GM12801 (cell line): ENCODE results near the gene NAV3.

ENCODE experiments used
- TF ChIP-seq, protein P1 (sequence below): IDR thresholded peaks from one replicate; pipeline ENCODE4 v1.5.1; 2011; ENCODE audit warnings: control low read depth; ENCODE audit not compliant: insufficient read length; ENCODE audit errors: extremely low read depth

The NAV3 gene

DNA sequence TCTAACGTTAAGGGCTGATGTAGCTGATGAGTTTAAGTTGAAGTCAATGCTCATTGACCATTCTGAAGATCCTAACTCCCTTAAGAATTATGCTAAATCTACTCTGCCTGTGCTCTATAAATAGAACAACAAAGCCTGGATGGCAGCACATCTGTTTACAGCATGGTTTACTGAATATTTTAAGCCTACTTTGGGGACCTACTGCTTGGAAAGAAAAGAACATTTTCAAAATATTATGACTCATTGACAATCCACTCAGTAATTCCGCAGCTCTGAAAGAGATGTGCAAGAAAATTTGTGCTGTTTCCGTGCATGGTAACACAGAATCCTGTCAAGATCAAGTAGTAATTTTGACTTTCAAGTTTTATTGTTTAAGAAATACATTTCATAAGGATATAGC, 35.0 kb upstream of the NAV3 start:
- TF ChIP-seq, protein P1, sequence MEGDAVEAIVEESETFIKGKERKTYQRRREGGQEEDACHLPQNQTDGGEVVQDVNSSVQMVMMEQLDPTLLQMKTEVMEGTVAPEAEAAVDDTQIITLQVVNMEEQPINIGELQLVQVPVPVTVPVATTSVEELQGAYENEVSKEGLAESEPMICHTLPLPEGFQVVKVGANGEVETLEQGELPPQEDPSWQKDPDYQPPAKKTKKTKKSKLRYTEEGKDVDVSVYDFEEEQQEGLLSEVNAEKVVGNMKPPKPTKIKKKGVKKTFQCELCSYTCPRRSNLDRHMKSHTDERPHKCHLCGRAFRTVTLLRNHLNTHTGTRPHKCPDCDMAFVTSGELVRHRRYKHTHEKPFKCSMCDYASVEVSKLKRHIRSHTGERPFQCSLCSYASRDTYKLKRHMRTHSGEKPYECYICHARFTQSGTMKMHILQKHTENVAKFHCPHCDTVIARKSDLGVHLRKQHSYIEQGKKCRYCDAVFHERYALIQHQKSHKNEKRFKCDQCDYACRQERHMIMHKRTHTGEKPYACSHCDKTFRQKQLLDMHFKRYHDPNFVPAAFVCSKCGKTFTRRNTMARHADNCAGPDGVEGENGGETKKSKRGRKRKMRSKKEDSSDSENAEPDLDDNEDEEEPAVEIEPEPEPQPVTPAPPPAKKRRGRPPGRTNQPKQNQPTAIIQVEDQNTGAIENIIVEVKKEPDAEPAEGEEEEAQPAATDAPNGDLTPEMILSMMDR, result no peak

DNA sequence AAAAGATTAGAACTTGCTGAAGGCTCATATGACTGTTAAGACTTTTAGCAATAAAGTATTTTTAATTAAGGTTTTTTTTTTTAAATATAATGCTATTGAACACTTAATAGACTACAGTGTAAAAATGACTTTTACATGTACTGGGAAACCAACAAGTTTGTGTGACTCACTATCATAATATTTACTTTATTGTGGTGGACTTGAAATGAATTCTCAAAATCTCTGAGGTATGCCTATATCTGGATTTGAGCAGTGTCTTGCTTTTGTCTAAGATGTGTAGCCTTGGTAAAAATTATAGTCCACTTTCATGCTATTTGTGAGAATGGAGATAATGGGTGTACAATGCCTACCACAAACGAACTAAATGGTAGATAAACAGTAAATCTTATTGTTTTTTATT, 33.9 kb upstream of the NAV3 start:
- TF ChIP-seq, protein P1, result no peak

DNA sequence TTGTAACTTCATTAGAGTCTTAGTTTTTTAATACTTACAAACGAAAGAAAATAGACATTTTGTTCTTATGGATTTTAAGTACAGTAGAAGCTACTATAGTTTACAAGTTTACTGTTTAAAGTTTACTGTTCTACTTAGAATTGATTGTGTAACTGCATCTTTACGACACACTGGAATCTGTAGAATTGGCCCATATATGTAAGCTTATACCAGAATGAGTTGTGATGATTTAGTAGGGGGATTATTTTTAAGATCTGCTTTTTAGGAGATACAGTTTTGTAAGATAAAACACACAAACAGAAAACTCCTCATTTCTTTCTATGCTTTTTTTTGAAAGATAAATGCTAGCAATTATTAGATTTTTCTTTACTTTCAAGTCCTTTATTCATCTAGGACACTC, 30.2 kb upstream of the NAV3 start:
- TF ChIP-seq, protein P1, result no peak

DNA sequence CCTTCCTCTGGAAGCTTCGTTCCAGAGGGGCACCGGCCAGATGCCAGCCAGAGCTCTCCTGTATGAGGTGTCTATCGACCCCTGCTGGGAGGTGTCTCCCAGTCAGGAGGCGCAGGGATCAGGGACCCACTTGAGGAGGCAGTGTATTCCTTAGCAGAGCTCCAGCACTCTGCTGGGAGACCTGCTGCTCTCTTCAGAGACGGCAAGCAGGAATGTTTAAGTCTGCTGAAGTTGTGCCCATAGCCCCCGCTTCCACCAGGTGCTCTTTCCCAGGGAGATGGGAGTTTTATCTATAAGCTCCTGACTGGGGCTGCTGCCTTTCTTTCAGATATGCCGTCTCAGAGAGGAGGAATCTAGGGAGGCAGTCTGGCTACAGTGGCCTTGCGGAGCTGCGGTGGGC, 22.2 kb upstream of the NAV3 start:
- TF ChIP-seq, protein P1, result no peak

DNA sequence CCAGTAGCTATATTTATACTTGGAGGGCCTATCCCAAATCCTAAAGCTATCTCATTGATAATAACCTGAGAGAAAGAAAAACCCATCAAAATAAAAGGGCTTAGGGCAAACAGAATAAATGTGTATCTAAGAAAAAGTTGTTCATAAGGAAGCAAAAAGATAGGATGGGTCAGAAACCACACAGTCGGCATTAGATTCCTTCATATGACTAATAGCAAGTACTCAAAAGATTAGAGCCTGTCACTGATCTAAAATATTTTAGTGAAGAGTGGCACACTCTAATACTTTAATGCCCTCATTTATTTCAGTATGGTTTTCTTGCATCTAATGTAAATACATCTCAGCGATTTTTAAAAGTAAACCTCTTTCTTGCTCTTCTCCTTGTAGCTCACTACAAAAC, 17.1 kb upstream of the NAV3 start:
- TF ChIP-seq, protein P1, result no peak

DNA sequence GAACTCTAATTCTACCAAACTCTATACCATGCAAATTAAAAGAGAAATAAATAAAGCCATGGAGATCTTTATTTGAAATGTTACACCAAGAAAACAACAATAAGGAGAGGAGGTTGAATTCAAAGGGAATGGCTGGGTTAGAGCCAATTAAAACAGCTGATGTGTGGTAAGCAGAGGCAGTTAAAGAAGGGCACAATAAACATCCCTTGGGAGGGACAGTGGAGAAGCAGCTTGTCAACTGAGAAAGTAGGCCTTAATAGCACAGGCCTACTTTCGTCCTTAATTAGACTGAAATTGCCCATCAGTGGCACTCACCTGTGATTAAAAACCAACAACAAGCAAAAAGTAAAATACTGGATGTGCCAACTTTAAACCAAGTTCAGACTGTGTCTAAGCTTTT, 16.3 kb upstream of the NAV3 start:
- TF ChIP-seq, protein P1, result no peak

DNA sequence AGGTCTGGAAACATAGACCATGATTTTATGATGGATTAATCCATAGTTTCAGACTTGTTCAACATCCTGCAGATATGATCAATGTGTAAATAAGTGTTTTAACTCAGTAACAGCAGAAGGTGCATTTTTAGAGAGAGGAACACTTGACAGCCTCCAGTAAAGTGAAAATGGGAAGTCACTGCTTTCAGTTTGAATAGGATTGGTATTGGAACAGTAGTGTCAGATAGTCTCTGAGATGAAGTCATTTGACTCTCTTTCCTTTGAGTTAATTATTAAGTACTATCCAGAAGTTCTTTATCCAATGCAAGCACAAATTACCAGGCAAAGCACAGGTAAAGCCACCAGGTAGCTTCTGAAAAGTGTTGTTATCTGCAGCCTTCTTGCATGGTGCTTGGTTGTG, 14.5 kb upstream of the NAV3 start:
- TF ChIP-seq, protein P1, result no peak

DNA sequence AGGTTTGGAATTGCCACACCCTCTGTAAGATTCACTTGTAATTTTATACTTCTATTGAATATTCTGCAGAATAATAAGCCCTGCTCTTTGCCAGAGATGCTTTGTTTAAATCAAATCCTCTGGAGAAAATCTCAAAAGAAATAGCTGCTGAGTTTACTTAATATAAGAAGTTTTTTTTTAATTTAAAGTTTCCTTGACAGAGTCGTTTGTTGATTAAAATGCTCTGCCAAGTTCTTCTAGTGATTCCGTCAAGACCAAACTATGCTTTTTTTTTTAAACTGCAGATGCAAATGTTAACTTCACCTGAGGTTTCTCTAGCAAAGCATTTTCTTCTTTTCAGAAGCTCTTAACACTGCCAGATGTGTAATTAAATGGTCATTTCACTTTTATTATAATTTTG, 13.4 kb upstream of the NAV3 start:
- TF ChIP-seq, protein P1, result no peak
